A549 (cell line): ENCODE results near the gene LRP1. TPM values are rescaled to one million over a fixed set of nuclear protein-coding genes. Genes with fewer than 3 reads are reported as not detected.
A peak's percentile ranks its signal among the peaks of the same experiment; 100 is the strongest.

Experiments
- ATAC-seq, 2 experiments: fragments of 200-7000 bp in 1 of 2; fragments of >200 bp in 1 of 2; cut with Nextera tagmentation in 1 of 2; cut with Tn5 transposase in 1 of 2; 3 replicates each; pipeline versions ENCODE4 v1.8.0 to v1.9.1; 2018 to 2020; ENCODE audit warnings: mild to moderate bottlenecking in 1 of 2, moderate library complexity in 1 of 2
- CTCF ChIA-PET: fragments of 300-600 bp; sonication (Branson Sonifier 250); formaldehyde crosslinking; extraction: SDS; loops from one replicate; lab custom pipeline; 2021; ENCODE audit warnings: antibody characterized with exemption, inconsistent platforms; lab: Yijun Ruan, JAX
- POLR2A ChIA-PET: fragments of 350-600 bp; formaldehyde crosslinking; extraction: SDS; loops from one replicate; lab custom pipeline; 2021; ENCODE audit warnings: antibody characterized with exemption, inconsistent platforms; lab: Yijun Ruan, JAX
- DNase-seq, 2 experiments: peaks; one replicate each; pipeline versions ENCODE4 v3.0.0 to v3.0.0-alpha.2; 2011 to 2016; ENCODE audit warnings: low read depth in 1 of 2, low spot score in 1 of 2
- FAIRE-seq: peaks from 2 replicates; lab custom pipeline; 2011; peaks lifted over from hg19 to GRCh38; lab: Jason Lieb, UNC
- H3K27ac ChIP-seq, 2 experiments: fragments of >200 bp; sonication (Bioruptor Twin); formaldehyde crosslinking; 3 replicates each; pipeline ENCODE4 v1.5.1; 2016 to 2017
- H3K4me1 ChIP-seq: fragments of >200 bp; sonication (Bioruptor Twin); formaldehyde crosslinking; 3 replicates; pipeline ENCODE4 v1.6.1; 2016
- H3K4me2 ChIP-seq: fragments of >200 bp; sonication (Bioruptor Twin); formaldehyde crosslinking; 3 replicates; pipeline ENCODE4 v1.6.1; 2016
- H3K4me3 ChIP-seq: fragments of >200 bp; sonication (Bioruptor Twin); formaldehyde crosslinking; 3 replicates; pipeline ENCODE4 v1.5.1; 2016
- H3K9me3 ChIP-seq: fragments of >200 bp; sonication (Bioruptor Twin); formaldehyde crosslinking; 3 replicates; pipeline ENCODE4 v1.6.1; 2016
- ATOH8 ChIP-seq: fragments of 250-450 bp; sonication (Bioruptor Pico); IDR thresholded peaks from 2 replicates; pipeline ENCODE4 v1.5.0; 2020; ENCODE audit warnings: low read depth, mild to moderate bottlenecking, moderate library complexity
- BHLHE40 ChIP-seq: IDR thresholded peaks from 2 replicates; pipeline ENCODE4 v1.6.1; 2012; ENCODE audit warnings: low read depth, low read length, inconsistent platforms
- CTCF ChIP-seq: fragments of >200 bp; sonication (Bioruptor Twin); formaldehyde crosslinking; IDR thresholded peaks from 3 replicates; pipeline ENCODE4 v1.5.1; 2016
- ELK1 ChIP-seq: fragments of 150-350 bp; IDR thresholded peaks from 2 replicates; pipeline ENCODE4 v1.6.1; 2014; ENCODE audit warnings: low read depth, mild to moderate bottlenecking, low read length
- FOSB ChIP-seq: fragments of 250-450 bp; sonication (Bioruptor Pico); IDR thresholded peaks from 2 replicates; pipeline ENCODE4 v1.5.0; 2020; ENCODE audit warnings: mild to moderate bottlenecking, moderate library complexity
- FOXS1 ChIP-seq: fragments of 250-450 bp; sonication (Bioruptor Pico); IDR thresholded peaks from 2 replicates; pipeline ENCODE4 v1.5.0; 2020; ENCODE audit warnings: mild to moderate bottlenecking, moderate library complexity
- HOXA7 ChIP-seq: fragments of 250-450 bp; sonication (Bioruptor Pico); IDR thresholded peaks from 2 replicates; pipeline ENCODE4 v1.5.0; 2020; ENCODE audit warnings: mild to moderate bottlenecking, moderate library complexity
- HOXB5 ChIP-seq: fragments of 250-450 bp; sonication (Bioruptor Pico); IDR thresholded peaks from 2 replicates; pipeline ENCODE4 v1.5.0; 2020; ENCODE audit warnings: mild to moderate bottlenecking, moderate library complexity
- MAX ChIP-seq: IDR thresholded peaks from 2 replicates; pipeline ENCODE4 v1.6.1; 2012
- NFE2L2 ChIP-seq: fragments of 150-350 bp; conservative IDR thresholded peaks from 2 replicates; pipeline ENCODE4 v1.6.1; 2014; ENCODE audit warnings: low read length
- NPAS2 ChIP-seq: fragments of 250-450 bp; sonication (Bioruptor Pico); IDR thresholded peaks from 2 replicates; pipeline ENCODE4 v1.8.0; 2022; ENCODE audit warnings: mild to moderate bottlenecking, moderate library complexity, borderline replicate concordance
- PHF8 ChIP-seq: fragments of 200-600 bp; sonication (generic); IDR thresholded peaks from 2 replicates; pipeline ENCODE4 v1.6.1; 2016; ENCODE audit warnings: low read depth, mild to moderate bottlenecking, antibody characterized with exemption, moderate library complexity, borderline replicate concordance
- RCOR1 ChIP-seq: fragments of 150-350 bp; IDR thresholded peaks from 2 replicates; pipeline ENCODE4 v1.6.1; 2014; ENCODE audit warnings: antibody characterized with exemption, low read length, low read depth
- REST ChIP-seq: fragments of 200-600 bp; sonication (generic); IDR thresholded peaks from 2 replicates; pipeline ENCODE4 v1.6.1; 2016; ENCODE audit warnings: antibody characterized with exemption, mild to moderate bottlenecking, moderate library complexity
- TFCP2L1 ChIP-seq: fragments of 250-450 bp; sonication (Bioruptor Pico); IDR thresholded peaks from 2 replicates; pipeline ENCODE4 v1.5.0; 2021; ENCODE audit warnings: mild to moderate bottlenecking
- USF2 ChIP-seq: fragments of 450-650 bp; IDR thresholded peaks from 2 replicates; pipeline ENCODE4 v1.6.1; 2014; ENCODE audit warnings: antibody characterized with exemption
- ZC3H11A ChIP-seq: fragments of 450-650 bp; IDR thresholded peaks from 2 replicates; pipeline ENCODE4 v1.6.1; 2014; ENCODE audit warnings: antibody characterized with exemption, mild to moderate bottlenecking
- WGBS: methylation state at CpG from one replicate; pipeline ENCODE4 v1.1.6; 2017; ENCODE audit errors: missing lambda C conversion rate; 5-methylcytosine and 5-hydroxymethylcytosine counted together
- polyA plus RNA-seq, 4 experiments: library from polyadenylated mRNA; depleted of rRNA in 3 of 4; stranded (reverse); fragments of >200 nt; fragmentation: RNase III in 1 of 4; extraction: RNeasy Plus Mini Kit Qiagen cat#74134 plus additional on column Dnase treatment in 1 of 4; gene quantifications; 2 replicates in 3 of 4; 3 replicates in 1 of 4; pipeline ENCODE4 v1.2.3, GENCODE V29; 2011 to 2017

Gene LRP1
- polyA plus RNA-seq, 2 of the 4 experiments (the other 2 are of a cell fraction) = 5.6 to 9.4 TPM

GRCh38 chr12:57241402-57242310, 113.4 kb downstream of the LRP1 start:
- TF ChIP-seq USF2 (0 out of 2 replicates have a peak, but pooled peaks have one; percentile 12), REST (no peak), HOXB5 (CRISPR knock-in tag) (no peak)
- Histone ChIP-seq H3K4me2 (peak overlapping the region; percentile 98), H3K4me3 (no peak overlapping the region; the same call in 2 of the 3 replicates), H3K27ac (no peak overlapping the region; a peak in 1 of 6 replicates), H3K9me3 (no peaks in the 10 kb centered on the region), H3K4me1 (peaks cover 31% of the 10 kb centered on the region; the same call in 2 of the 3 replicates)
- ChIA-PET POLR2A (interaction anchor here (1.6 to 1.9 kb wide), 2 partner anchors 12 to 28 kb away, joined by 6 to 12 read pairs; partner anchors contain the start of gene SHMT2), CTCF (interaction anchor here (0.9 to 26.5 kb wide), 21 partner anchors 10 to 342 kb away, joined by 3 to 615 read pairs (median 13); partner anchors contain the start of genes GLI1, INHBE, NXPH4 and SHMT2)
- 69% methylated on average over 48 of the region's 48 CpGs for WGBS
- no peak for FAIRE-seq
- no peak for ATAC-seq
- no peak for DNase-seq

- H3K4me3 ChIP-seq = peak overlapping the region; percentile 48
Observed at GRCh38 chr12:57242329-57242690, 114.0 kb downstream of the LRP1 start.

More at GRCh38 chr12:57242329-57242690, 114.0 kb downstream of the LRP1 start:
- no peak for TF ChIP-seq HOXB5 (CRISPR knock-in tag)
- TF ChIP-seq CTCF = no peak
- TF ChIP-seq ATOH8 (CRISPR knock-in tag) = no peak
- no peak for TF ChIP-seq BHLHE40
- no peak for TF ChIP-seq MAX
- no peak for TF ChIP-seq ELK1
- no peak for TF ChIP-seq HOXA7 (CRISPR knock-in tag)
- no peak for TF ChIP-seq NFE2L2
- no peak for TF ChIP-seq PHF8
- no peak for TF ChIP-seq RCOR1
- no peak for TF ChIP-seq FOXS1 (CRISPR knock-in tag)
- TF ChIP-seq ZC3H11A = no peak
- no peak for TF ChIP-seq NPAS2 (CRISPR knock-in tag)
- no peak for TF ChIP-seq FOSB (CRISPR knock-in tag)
- TF ChIP-seq TFCP2L1 (CRISPR knock-in tag) = no peak
- TF ChIP-seq USF2 = no peak
- Histone ChIP-seq H3K27ac (peak overlapping the region in 1 of 2 experiments; percentile 80; a peak in 3 of 6 replicates), H3K4me2 (peak overlapping the region; percentile 98), H3K4me1 (peaks cover 31% of the 10 kb centered on the region; the same call in 2 of the 3 replicates), H3K9me3 (no peaks in the 10 kb centered on the region)
- 23% methylated on average over 13 of the region's 18 CpGs for whole genome bisulfite sequencing
- no peak for FAIRE-seq
- POLR2A ChIA-PET = interaction anchor here (1.6 to 1.9 kb wide), 2 partner anchors 13 to 29 kb away, joined by 6 to 12 read pairs; partner anchors contain the start of gene SHMT2
- ATAC-seq = no peak
- DNase-seq = no peak
- CTCF ChIA-PET = interaction anchor here (0.6 to 26.5 kb wide), 38 partner anchors 8 to 282 kb away, joined by 3 to 615 read pairs (median 5); partner anchors contain the start of genes GLI1, INHBE, NEMP1 and NXPH4
